Kidney epithelial cell (primary cell): Measurements from ENCODE around the gene GJC3. TPM values are rescaled to one million over a fixed set of nuclear protein-coding genes. Genes with fewer than 3 reads are reported as not detected.
A peak's percentile ranks its signal among the peaks of the same experiment; 100 is the strongest.

Experiments used
- DNase-seq: peaks from one replicate; pipeline ENCODE4 v3.0.0-alpha.2; 2010; ENCODE audit warnings: low read depth
- H3K27me3 ChIP-seq: 2 replicates; pipeline ENCODE4 v1.6.0; 2011; ENCODE audit warnings: low read length; ENCODE audit not compliant: control insufficient read depth, insufficient read depth
- H3K36me3 ChIP-seq: 2 replicates; pipeline ENCODE4 v1.5.1; 2011; ENCODE audit warnings: low read length; ENCODE audit not compliant: control insufficient read depth, insufficient read depth
- H3K4me3 ChIP-seq: 2 replicates; pipeline ENCODE4 v1.5.1; 2011; ENCODE audit warnings: low read depth, mild to moderate bottlenecking, control low read depth, low read length
- total RNA-seq: library from RNA; depleted of rRNA; stranded (reverse); fragments of >200 nt; gene quantifications from 2 replicates; pipeline ENCODE4 v1.2.3, GENCODE V29; 2015
- TF ChIP-seq, protein P1 (sequence below): IDR thresholded peaks from 2 replicates; pipeline ENCODE4 v1.5.1; 2011; ENCODE audit warnings: mild to moderate bottlenecking, moderate library complexity, low read length, control low read depth, inconsistent platforms; ENCODE audit not compliant: insufficient read depth, poor library complexity, severe bottlenecking

GJC3 gene
- total RNA-seq, 1 donor from 2014 or later = not detected

DNA sequence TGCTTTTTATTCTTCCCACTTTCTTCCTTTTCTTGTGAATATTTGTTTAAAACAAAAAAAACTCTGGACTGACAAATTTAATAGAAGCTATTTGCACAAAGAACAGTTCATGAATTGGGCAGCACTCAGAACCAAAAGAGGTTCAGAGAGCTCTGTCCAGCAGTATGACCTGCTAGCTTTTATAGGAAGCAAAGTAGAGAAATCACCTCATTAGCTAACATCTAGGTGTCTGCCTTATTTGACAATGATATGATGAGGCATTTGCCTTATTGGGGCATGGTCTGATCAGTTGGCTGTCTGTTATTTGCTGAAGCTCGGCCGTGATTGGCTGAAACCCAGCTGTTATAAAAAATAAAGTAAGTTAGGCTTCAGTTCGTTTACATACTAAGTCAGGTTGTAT is 9.3 kb downstream of the GJC3 start:
- Histone ChIP-seq H3K4me3 (peak overlapping the region; percentile 64), H3K36me3 (no peaks in the 10 kb centered on the region), H3K27me3 (no peaks in the 10 kb centered on the region)
- DNase-seq = no peak
- TF ChIP-seq, protein P1, sequence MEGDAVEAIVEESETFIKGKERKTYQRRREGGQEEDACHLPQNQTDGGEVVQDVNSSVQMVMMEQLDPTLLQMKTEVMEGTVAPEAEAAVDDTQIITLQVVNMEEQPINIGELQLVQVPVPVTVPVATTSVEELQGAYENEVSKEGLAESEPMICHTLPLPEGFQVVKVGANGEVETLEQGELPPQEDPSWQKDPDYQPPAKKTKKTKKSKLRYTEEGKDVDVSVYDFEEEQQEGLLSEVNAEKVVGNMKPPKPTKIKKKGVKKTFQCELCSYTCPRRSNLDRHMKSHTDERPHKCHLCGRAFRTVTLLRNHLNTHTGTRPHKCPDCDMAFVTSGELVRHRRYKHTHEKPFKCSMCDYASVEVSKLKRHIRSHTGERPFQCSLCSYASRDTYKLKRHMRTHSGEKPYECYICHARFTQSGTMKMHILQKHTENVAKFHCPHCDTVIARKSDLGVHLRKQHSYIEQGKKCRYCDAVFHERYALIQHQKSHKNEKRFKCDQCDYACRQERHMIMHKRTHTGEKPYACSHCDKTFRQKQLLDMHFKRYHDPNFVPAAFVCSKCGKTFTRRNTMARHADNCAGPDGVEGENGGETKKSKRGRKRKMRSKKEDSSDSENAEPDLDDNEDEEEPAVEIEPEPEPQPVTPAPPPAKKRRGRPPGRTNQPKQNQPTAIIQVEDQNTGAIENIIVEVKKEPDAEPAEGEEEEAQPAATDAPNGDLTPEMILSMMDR = no peak

DNA sequence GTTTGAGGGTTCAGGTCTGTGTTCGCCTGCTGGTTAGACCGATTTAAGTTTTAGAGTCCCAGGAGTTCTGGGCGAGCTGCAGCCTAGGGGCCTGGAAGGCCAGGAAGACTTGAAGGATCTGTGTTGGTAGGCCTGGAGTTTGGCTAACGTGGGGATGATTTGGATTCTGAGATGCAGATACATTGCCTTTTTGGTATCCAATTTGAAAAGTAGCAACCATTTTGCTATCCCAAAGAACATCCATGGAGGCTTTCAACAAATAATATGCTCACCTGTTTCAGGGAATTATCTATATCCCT is 9.7 kb downstream of the GJC3 start:
- DNase-seq = no peak
- TF ChIP-seq, protein P1 = no peak
- Histone ChIP-seq H3K36me3 (no peaks in the 10 kb centered on the region), H3K27me3 (no peaks in the 10 kb centered on the region), H3K4me3 (peak overlapping the region; percentile 64)

DNA sequence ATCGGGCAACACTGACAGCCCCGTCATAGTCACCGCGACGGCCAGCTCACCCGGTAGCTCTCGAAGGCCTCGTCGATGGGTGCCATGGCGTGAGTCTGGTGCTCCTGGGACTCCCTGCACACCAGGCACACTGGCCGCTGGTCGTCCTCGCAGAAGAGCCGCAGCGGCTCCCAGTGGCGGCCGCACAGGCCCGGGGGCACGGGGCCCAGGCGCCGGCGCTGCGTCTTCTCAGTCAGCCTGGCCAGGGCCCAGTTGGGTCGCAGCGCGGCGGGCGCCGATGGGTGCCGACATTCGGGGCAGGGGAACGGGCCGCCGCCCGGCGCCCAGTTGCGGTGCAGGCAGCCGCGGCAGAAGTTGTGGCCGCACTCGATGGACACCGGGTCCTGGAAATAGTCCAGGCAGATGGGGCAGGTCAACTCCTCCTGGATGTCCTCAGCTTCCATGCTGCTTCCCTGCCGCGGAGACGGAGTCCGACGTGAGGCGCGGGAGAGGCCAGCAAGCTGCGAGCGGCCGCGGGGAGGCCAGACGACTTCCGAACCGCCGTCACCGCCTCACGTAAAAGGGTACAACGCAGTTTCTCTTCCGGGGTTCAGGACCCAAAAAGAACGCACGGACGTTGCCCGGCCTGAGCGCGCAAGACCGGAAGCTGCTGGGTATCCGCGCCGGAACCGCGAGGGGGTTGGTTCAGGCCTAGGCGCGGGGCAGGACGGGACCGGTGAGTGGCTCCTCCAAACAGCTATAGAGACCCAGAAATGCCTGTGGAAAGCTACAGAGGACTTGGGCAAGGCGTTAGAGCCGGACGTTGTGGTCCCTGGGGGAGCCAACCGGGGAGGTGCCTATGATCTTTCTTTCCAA is 10.2 kb downstream of the GJC3 start, which contains the start of gene TRIM4:
TSS of gene TRIM4 (minus strand) at position 572 of the 855 bp plus-strand sequence. CDS start at position 443, 129 bp downstream.
- TF ChIP-seq, protein P1 = peak; percentile 20
- Histone ChIP-seq H3K36me3 (no peaks in the 10 kb centered on the region), H3K4me3 (peak within 1 kb of the TSS; percentile 64), H3K27me3 (no peaks in the 10 kb centered on the region)
- peak; percentile 52 for DNase-seq

DNA sequence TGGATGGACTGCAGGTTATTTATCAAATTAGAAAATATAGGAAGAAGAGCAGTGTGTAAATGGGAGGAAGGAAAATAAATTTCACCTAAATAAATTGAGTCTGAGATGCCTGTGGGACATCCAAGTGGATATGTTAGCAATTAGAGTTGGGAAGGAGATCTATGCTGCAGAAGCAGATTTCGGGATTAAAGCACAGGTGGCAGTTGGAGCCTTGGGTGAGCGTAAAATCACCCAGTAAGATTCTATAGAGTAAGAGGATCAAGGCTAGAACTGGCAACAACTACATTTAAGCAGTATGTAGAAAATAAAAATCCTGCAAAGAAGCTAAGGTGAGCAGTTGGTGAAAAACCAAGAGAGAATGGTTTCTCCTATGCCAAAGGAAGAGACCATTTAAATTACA is 18.4 kb downstream of the GJC3 start:
- Histone ChIP-seq H3K36me3 (no peaks in the 10 kb centered on the region), H3K27me3 (no peaks in the 10 kb centered on the region), H3K4me3 (no peak overlapping the region)
- TF ChIP-seq, protein P1 = no peak
- no peak for DNase-seq

DNA sequence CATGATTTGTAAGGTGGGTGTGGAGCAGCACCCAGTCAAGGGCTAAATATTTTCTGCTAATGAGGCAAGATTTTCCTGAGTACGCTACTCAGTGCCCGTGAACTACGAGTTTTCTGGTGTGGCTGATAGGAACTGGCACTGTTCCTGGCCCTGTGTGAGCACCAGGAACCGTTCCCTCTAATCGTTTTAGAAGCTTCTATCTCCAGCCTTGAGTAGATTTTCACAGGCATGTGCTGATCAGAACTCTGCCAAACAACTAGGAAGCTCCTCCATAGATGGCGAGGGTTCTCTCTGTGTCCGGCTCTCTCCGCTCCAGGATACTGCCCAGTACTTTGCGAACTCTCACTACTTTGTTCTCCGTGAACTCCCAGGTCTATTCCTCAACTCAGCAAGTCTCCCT is 27.8 kb downstream of the GJC3 start:
- H3K4me3 ChIP-seq = no peak overlapping the region
- no peak for DNase-seq
- TF ChIP-seq, protein P1 = no peak
- H3K36me3 ChIP-seq = peaks cover 1% of the 10 kb centered on the region
- H3K27me3 ChIP-seq = no peaks in the 10 kb centered on the region

DNA sequence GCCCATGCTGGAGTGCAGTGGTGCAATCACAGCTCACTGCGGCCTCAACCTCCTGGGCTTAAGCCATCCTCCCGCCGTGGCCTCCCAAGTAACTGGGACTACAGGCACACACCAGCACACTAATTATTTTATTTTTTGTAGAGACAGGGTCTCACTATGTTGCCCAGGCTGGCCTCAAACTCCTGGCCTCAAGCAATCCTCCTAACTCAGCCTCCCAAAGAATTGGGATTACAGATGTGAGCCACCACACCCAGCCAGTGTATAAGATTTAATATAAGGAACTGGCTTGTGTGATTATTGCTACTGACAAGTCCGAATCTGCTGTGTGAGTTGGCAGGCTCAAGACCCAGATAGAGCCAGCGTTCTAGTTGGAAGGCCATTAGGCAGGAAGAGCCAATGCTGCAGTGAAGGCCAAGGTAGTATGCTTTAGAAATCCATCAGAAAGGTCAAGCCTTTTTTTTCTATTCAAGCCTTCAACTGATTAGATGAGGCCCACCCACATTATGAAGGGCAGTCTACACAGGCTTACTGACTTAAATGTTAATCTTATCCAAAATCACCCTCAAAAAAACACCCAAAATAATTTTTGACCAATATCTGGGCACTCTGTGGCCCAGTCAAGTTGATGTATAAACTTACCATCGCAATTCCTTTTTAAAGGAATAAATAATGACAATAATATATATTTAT is 29.4 kb downstream of the GJC3 start:
- no peak for DNase-seq
- H3K36me3 ChIP-seq = peaks cover 1% of the 10 kb centered on the region
- H3K27me3 ChIP-seq = no peaks in the 10 kb centered on the region
- TF ChIP-seq, protein P1 = no peak
- H3K4me3 ChIP-seq = no peak overlapping the region
